Prostate gland (tissue), 2 donors: Measurements from ENCODE around the gene GNAZ. TPM values are rescaled to one million over a fixed set of nuclear protein-coding genes. Genes with fewer than 3 reads are reported as not detected.

Experiments used
- DNase-seq: peaks from one replicate; pipeline ENCODE4 v3.0.0-alpha.2; 2019; ENCODE audit warnings: low spot score
- H3K27ac ChIP-seq, 2 donors: fragments of 200-600 bp; sonication (generic); 2 replicates each; pipeline ENCODE4 v1.5.1; 2017 to 2019
- H3K27me3 ChIP-seq: fragments of 200-600 bp; sonication (generic); replicated peaks from 2 replicates; pipeline ENCODE4 v1.5.1; 2019; ENCODE audit not compliant: insufficient read depth
- H3K36me3 ChIP-seq, 2 donors: fragments of 200-600 bp; sonication (generic); 1 replicate in 1 of 2; 2 replicates in 1 of 2; pipeline versions ENCODE4 v1.5.1 to v1.8.1; 2017 to 2019
- H3K4me1 ChIP-seq: fragments of 200-600 bp; sonication (generic); replicated peaks from 2 replicates; pipeline ENCODE4 v1.5.1; 2019
- H3K4me3 ChIP-seq, 2 donors: fragments of 200-600 bp; sonication (generic); 2 replicates each; pipeline ENCODE4 v1.5.1; 2017 to 2019
- H3K9me3 ChIP-seq: fragments of 200-600 bp; sonication (generic); 2 replicates; pipeline ENCODE4 v1.5.1; 2017
- POLR2A ChIP-seq: fragments of 450-650 bp; IDR thresholded peaks from one replicate; pipeline ENCODE4 v1.6.1; 2016; ENCODE audit warnings: antibody characterized with exemption, mild to moderate bottlenecking
- POLR2AphosphoS5 ChIP-seq: sonication (generic); formaldehyde crosslinking; IDR thresholded peaks from one replicate; pipeline ENCODE4 v1.6.1; 2017; ENCODE audit warnings: antibody characterized with exemption
- WGBS: methylation state at CpG from one replicate; pipeline ENCODE4 v1.1.5; 2018; 5-methylcytosine and 5-hydroxymethylcytosine counted together
- intact Hi-C: fragments of 100-400 bp; cut with DNase I; formaldehyde crosslinking; loops from one replicate; pipeline ENCODE4 v1.14.2; 2022
- total RNA-seq, 2 donors: library from RNA; depleted of rRNA; stranded (reverse); fragments of >200 nt; gene quantifications; one replicate each; pipeline ENCODE4 v1.1.0, GENCODE V29; 2016
- TF ChIP-seq, protein P1 (sequence below), 4 experiments: fragments of 200-600 bp in 2 of 4; fragments of 450-650 bp in 2 of 4; sonication (generic) in 2 of 4; IDR thresholded peaks; 1 replicate in 3 of 4; 2 replicates in 1 of 4; pipeline ENCODE4 v1.5.1; 2016 to 2019; ENCODE audit warnings: antibody characterized with exemption in 4 of 4, mild to moderate bottlenecking in 2 of 4, moderate library complexity in 2 of 4

Gene GNAZ
- total RNA-seq, 2 donors from 2014 or later: 5.7 to 22.6 TPM

- intact Hi-C loops: no loop called here
- no peak for DNase-seq
- TF ChIP-seq POLR2AphosphoS5 (no peak), POLR2A (no peak)
- TF ChIP-seq, protein P1, sequence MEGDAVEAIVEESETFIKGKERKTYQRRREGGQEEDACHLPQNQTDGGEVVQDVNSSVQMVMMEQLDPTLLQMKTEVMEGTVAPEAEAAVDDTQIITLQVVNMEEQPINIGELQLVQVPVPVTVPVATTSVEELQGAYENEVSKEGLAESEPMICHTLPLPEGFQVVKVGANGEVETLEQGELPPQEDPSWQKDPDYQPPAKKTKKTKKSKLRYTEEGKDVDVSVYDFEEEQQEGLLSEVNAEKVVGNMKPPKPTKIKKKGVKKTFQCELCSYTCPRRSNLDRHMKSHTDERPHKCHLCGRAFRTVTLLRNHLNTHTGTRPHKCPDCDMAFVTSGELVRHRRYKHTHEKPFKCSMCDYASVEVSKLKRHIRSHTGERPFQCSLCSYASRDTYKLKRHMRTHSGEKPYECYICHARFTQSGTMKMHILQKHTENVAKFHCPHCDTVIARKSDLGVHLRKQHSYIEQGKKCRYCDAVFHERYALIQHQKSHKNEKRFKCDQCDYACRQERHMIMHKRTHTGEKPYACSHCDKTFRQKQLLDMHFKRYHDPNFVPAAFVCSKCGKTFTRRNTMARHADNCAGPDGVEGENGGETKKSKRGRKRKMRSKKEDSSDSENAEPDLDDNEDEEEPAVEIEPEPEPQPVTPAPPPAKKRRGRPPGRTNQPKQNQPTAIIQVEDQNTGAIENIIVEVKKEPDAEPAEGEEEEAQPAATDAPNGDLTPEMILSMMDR (IDR thresholded peaks at IDR 0.05): no peak
- Histone ChIP-seq H3K4me3 (no peak overlapping the region), H3K36me3 (no peaks in the 10 kb centered on the region), H3K4me1 (no peaks in the 10 kb centered on the region), H3K27me3 (no peaks in the 10 kb centered on the region), H3K27ac (no peak overlapping the region), H3K9me3 (no peaks in the 10 kb centered on the region)
- WGBS: 89% methylated on average over 10 of the region's 10 CpGs
Measured at GRCh38 chr22:23116506-23117263, 46.4 kb downstream of the GNAZ start.

DNA sequence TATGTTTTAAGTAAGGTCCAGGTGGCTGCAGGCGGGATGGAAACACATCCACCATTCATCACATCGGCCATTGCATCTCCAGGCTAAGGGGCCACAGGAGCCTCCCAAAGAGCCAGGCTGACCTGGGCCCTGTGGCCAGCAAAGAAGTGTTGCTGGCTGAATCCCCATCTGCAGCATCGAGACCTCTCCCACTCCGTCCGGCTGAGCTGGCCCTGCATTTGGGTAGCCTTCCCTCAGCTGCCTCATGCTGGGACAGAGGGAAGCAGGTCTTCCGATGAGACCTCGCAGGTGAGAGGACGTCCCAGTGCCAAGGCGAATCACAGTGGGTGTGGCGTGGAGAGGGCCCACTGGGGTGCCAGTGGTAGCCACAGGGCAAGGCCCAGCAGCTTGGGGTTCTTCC is 47.0 kb downstream of the GNAZ start:
- no peaks in the 10 kb centered on the region for H3K4me1 ChIP-seq
- intact Hi-C loops: no loop called here
- no peaks in the 10 kb centered on the region for H3K9me3 ChIP-seq
- H3K27ac ChIP-seq: no peak overlapping the region
- 92% methylated on average over 10 of the region's 10 CpGs for WGBS
- no peak overlapping the region for H3K4me3 ChIP-seq
- DNase-seq: no peak
- no peaks in the 10 kb centered on the region for H3K36me3 ChIP-seq
- no peaks in the 10 kb centered on the region for H3K27me3 ChIP-seq
- TF ChIP-seq, protein P1 (IDR thresholded peaks at IDR 0.05): no peak
- no peak for TF ChIP-seq POLR2AphosphoS5
- TF ChIP-seq POLR2A: no peak

- Histone ChIP-seq H3K4me1 (no peaks in the 10 kb centered on the region), H3K9me3 (no peaks in the 10 kb centered on the region), H3K27ac (no peak overlapping the region), H3K4me3 (no peak overlapping the region), H3K27me3 (no peaks in the 10 kb centered on the region), H3K36me3 (no peaks in the 10 kb centered on the region)
- WGBS: 55% methylated on average over 11 of the region's 15 CpGs
- TF ChIP-seq, protein P1 (IDR thresholded peaks at IDR 0.05): no peak
- TF ChIP-seq POLR2A: no peak
- no peak for TF ChIP-seq POLR2AphosphoS5
- intact Hi-C loops: no loop called here
- no peak for DNase-seq
Measured at GRCh38 chr22:23117891-23118646, 47.8 kb downstream of the GNAZ start.

- Histone ChIP-seq H3K36me3 (no peaks in the 10 kb centered on the region), H3K27me3 (no peaks in the 10 kb centered on the region), H3K9me3 (no peaks in the 10 kb centered on the region), H3K27ac (no peak overlapping the region), H3K4me3 (no peak overlapping the region), H3K4me1 (no peaks in the 10 kb centered on the region)
- 96% methylated on average over 7 of the region's 7 CpGs for WGBS
- intact Hi-C loops: no loop called here
- TF ChIP-seq, protein P1 (IDR thresholded peaks at IDR 0.05): no peak
- TF ChIP-seq POLR2AphosphoS5 (no peak), POLR2A (no peak)
- DNase-seq: no peak
Measured at GRCh38 chr22:23118647-23119493, 48.6 kb downstream of the GNAZ start.
